Measurements from ENCODE around the gene AMOTL1. TPM values are rescaled to one million over a fixed set of nuclear protein-coding genes. Genes with fewer than 3 reads are reported as not detected.

The AMOTL1 gene
- polyA plus RNA-seq, 1 donor from 2014 or later, result 10.7 TPM

DNA sequence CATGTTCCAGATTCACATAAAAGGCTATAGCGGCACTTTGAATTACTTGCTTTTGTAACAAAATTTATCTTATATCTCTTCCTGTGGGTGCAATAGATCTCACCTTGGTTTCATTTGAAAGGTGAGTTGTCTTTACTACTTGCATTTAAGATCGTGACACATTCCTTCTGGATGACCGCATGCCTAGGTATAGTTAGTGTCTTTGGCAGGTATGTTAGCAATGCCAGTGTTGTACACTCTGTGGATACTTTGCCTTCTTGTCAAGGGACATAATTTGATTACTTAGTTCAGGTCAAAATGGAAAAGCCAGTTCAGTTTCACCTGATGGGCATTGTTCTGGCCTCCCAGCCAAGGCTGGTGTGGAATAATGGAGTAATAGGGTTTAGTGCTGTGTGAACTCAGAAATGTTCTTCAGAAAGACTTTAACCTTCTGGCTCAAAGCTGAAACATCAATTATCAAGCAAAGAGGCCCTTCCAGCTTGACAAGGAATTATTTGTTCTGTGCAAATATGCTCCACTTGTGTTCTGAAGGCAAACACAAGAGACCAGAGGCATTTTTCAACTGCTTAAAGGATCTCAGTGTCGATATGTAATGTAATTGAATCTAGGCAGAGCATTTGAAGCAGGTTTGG, 64.6 kb downstream of the AMOTL1 start:
- Histone ChIP-seq H3K79me2 (replicated peaks; ENCODE audit: insufficient read depth, low read length) (no peaks in the 10 kb centered on the region), H3K4me3 (ENCODE audit: low read length) (no peak overlapping the region), H2AFZ (ENCODE audit: low read depth, low read length) (no peak overlapping the region), H3K9me2 (ENCODE audit: insufficient read depth, low read length) (no peaks in the 10 kb centered on the region), H3K36me3 (ENCODE audit: insufficient read depth, low read length) (peaks cover 14% of the 10 kb centered on the region), H3K27ac (ENCODE audit: low read length) (no peak overlapping the region), H3K9me3 (ENCODE audit: low read length) (no peaks in the 10 kb centered on the region), H3F3A (ENCODE audit: insufficient read depth, low read length, poor library complexity, severe bottlenecking) (no peaks in the 10 kb centered on the region), H3K4me2 (ENCODE audit: low read length) (no peak overlapping the region), H4K20me1 (ENCODE audit: insufficient read depth) (no peaks in the 10 kb centered on the region), H3K9ac (ENCODE audit: low read length) (no peak overlapping the region), H3K27me3 (ENCODE audit: insufficient read depth, low read depth, low read length) (no peaks in the 10 kb centered on the region)
- no peak for TF ChIP-seq REST (IDR thresholded peaks at IDR 0.05; ENCODE audit: borderline replicate concordance)
- no peak for TF ChIP-seq TAF1 (IDR thresholded peaks at IDR 0.05; ENCODE audit: low read depth)
- no peak for TF ChIP-seq POLR2AphosphoS5 (IDR thresholded peaks at IDR 0.05)
- no peak for TF ChIP-seq SMC3 (conservative IDR thresholded peaks at IDR 0.05; ENCODE audit: poor library complexity)
- TF ChIP-seq MXI1 (conservative IDR thresholded peaks at IDR 0.05; ENCODE audit: poor library complexity, severe bottlenecking), result no peak

DNA sequence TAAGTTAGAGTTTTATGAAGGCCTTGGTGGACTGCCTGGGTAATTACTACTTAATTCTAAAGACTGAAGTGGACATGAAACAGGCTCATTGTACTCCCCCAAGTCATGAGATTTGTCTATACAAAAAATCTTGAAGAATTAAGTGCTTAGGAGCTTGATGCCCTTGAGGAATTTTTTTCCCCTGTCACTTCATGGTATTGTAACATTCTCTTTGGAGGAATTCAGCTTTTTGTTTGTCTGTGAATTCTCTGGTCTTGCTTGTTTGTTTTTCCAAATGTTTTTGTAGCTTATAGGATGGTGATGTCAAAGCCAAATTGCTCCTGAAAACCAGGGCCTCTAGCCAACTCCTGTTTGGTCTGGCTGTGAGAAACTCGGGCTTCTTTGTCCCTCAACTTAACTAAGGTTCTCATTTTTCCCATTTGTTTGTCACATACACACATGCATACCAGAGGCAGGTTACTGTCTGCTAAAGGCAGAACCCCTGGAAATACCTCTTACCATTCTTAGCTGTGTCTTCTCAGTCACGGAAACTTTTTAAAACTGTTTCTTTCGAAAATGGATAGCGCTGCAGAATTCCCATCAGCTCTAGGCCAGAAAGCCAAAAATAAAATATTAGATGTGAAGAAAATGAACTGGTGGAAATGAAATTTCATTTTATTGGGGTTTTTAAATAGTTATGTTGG, 66.9 kb downstream of the AMOTL1 start:
- Histone ChIP-seq H3K4me3 (ENCODE audit: low read length) (no peak overlapping the region), H4K20me1 (ENCODE audit: insufficient read depth) (no peaks in the 10 kb centered on the region), H3F3A (ENCODE audit: insufficient read depth, low read length, poor library complexity, severe bottlenecking) (no peaks in the 10 kb centered on the region), H3K9me3 (ENCODE audit: low read length) (no peaks in the 10 kb centered on the region), H3K27ac (ENCODE audit: low read length) (no peak overlapping the region), H3K36me3 (ENCODE audit: insufficient read depth, low read length) (peaks cover 14% of the 10 kb centered on the region), H3K9me2 (ENCODE audit: insufficient read depth, low read length) (no peaks in the 10 kb centered on the region), H3K79me2 (replicated peaks; ENCODE audit: insufficient read depth, low read length) (no peaks in the 10 kb centered on the region), H3K27me3 (ENCODE audit: insufficient read depth, low read depth, low read length) (no peaks in the 10 kb centered on the region), H3K4me2 (ENCODE audit: low read length) (no peak overlapping the region), H3K9ac (ENCODE audit: low read length) (no peak overlapping the region), H2AFZ (ENCODE audit: low read depth, low read length) (no peak overlapping the region)
- TF ChIP-seq EP300 (conservative IDR thresholded peaks at IDR 0.05; ENCODE audit: poor library complexity, severe bottlenecking) (no peak), SMC3 (conservative IDR thresholded peaks at IDR 0.05; ENCODE audit: poor library complexity) (no peak), EZH2 (IDR thresholded peaks at IDR 0.05; ENCODE audit: borderline replicate concordance, insufficient read depth, low read length, poor library complexity, severe bottlenecking) (no peak), MXI1 (conservative IDR thresholded peaks at IDR 0.05; ENCODE audit: poor library complexity, severe bottlenecking) (no peak), REST (IDR thresholded peaks at IDR 0.05; ENCODE audit: borderline replicate concordance) (no peak), CTCF (IDR thresholded peaks at IDR 0.05; ENCODE audit: poor library complexity, severe bottlenecking) (no peak), RAD21 (conservative IDR thresholded peaks at IDR 0.05) (no peak), POLR2AphosphoS5 (IDR thresholded peaks at IDR 0.05) (no peak), TAF1 (IDR thresholded peaks at IDR 0.05; ENCODE audit: low read depth) (no peak)
